ENCODE data around the gene RAB44. TPM values are rescaled to one million over a fixed set of nuclear protein-coding genes. Genes with fewer than 3 reads are reported as not detected.

The RAB44 gene
- polyA plus RNA-seq, 2 of the 4 experiments (the other 2 are of a cell fraction), result 0.04 to 0.09 TPM

GRCh38 chr6:36762123-36762522 lies 64.5 kb downstream of the RAB44 start (continued):
- TF ChIP-seq SREBF2 (IDR thresholded peaks at IDR 0.05), result no peak

- Histone ChIP-seq H3K9me3 (no peaks in the 10 kb centered on the region), H3K27ac (no peak overlapping the region), H3K4me1 (no peaks in the 10 kb centered on the region), H3K4me2 (no peak overlapping the region), H3K4me3 (no peak overlapping the region)
- no peak for FAIRE-seq
- DNase-seq (ENCODE audit: low read depth in 1 of 2, low spot score in 1 of 2), result no peak
- no peak for ATAC-seq
- ChIA-PET CTCF (interaction anchor here (0.8 to 14.0 kb wide), 24 partner anchors 8 to 463 kb away, joined by 3 to 137 read pairs (median 8); partner anchors contain the start of genes C6orf89, PI16 and PPIL1), POLR2A (no interaction called here)
- TF ChIP-seq E2F6 (IDR thresholded peaks at IDR 0.05; ENCODE audit: borderline replicate concordance, low read depth) (no peak), BHLHE40 (IDR thresholded peaks at IDR 0.05; ENCODE audit: low read depth, low read length) (no peak), EP300 (IDR thresholded peaks at IDR 0.05) (no peak), MAX (IDR thresholded peaks at IDR 0.05) (no peak), CBX2 (IDR thresholded peaks at IDR 0.05; ENCODE audit: borderline replicate concordance, low read depth) (no peak), FOXS1 (CRISPR knock-in tag; IDR thresholded peaks at IDR 0.05) (no peak), CEBPB (IDR thresholded peaks at IDR 0.05) (no peak), SREBF2 (IDR thresholded peaks at IDR 0.05) (no peak), REST (IDR thresholded peaks at IDR 0.05) (no peak), RAD21 (conservative IDR thresholded peaks at IDR 0.05 in 1 of 2, IDR thresholded peaks at IDR 0.05 in 1 of 2) (no peak), FOSL2 (IDR thresholded peaks at IDR 0.05) (no peak), FOSL2 (CRISPR knock-in tag; IDR thresholded peaks at IDR 0.05) (no peak), MYC (IDR thresholded peaks at IDR 0.05; ENCODE audit: borderline replicate concordance, low read length) (no peak), JUNB (IDR thresholded peaks at IDR 0.05) (no peak), HOXA7 (CRISPR knock-in tag; IDR thresholded peaks at IDR 0.05) (no peak), HEYL (CRISPR knock-in tag; IDR thresholded peaks at IDR 0.05) (no peak)
- TF ChIP-seq, protein P1, sequence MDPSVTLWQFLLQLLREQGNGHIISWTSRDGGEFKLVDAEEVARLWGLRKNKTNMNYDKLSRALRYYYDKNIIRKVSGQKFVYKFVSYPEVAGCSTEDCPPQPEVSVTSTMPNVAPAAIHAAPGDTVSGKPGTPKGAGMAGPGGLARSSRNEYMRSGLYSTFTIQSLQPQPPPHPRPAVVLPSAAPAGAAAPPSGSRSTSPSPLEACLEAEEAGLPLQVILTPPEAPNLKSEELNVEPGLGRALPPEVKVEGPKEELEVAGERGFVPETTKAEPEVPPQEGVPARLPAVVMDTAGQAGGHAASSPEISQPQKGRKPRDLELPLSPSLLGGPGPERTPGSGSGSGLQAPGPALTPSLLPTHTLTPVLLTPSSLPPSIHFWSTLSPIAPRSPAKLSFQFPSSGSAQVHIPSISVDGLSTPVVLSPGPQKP (IDR thresholded peaks at IDR 0.05; ENCODE audit: low read depth, low read length), result no peak
- TF ChIP-seq, protein P2, sequence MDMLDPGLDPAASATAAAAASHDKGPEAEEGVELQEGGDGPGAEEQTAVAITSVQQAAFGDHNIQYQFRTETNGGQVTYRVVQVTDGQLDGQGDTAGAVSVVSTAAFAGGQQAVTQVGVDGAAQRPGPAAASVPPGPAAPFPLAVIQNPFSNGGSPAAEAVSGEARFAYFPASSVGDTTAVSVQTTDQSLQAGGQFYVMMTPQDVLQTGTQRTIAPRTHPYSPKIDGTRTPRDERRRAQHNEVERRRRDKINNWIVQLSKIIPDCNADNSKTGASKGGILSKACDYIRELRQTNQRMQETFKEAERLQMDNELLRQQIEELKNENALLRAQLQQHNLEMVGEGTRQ (IDR thresholded peaks at IDR 0.05), result no peak
- TF ChIP-seq, protein P3, sequence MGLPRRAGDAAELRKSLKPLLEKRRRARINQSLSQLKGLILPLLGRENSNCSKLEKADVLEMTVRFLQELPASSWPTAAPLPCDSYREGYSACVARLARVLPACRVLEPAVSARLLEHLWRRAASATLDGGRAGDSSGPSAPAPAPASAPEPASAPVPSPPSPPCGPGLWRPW (IDR thresholded peaks at IDR 0.05), result no peak
- TF ChIP-seq, protein P4, sequence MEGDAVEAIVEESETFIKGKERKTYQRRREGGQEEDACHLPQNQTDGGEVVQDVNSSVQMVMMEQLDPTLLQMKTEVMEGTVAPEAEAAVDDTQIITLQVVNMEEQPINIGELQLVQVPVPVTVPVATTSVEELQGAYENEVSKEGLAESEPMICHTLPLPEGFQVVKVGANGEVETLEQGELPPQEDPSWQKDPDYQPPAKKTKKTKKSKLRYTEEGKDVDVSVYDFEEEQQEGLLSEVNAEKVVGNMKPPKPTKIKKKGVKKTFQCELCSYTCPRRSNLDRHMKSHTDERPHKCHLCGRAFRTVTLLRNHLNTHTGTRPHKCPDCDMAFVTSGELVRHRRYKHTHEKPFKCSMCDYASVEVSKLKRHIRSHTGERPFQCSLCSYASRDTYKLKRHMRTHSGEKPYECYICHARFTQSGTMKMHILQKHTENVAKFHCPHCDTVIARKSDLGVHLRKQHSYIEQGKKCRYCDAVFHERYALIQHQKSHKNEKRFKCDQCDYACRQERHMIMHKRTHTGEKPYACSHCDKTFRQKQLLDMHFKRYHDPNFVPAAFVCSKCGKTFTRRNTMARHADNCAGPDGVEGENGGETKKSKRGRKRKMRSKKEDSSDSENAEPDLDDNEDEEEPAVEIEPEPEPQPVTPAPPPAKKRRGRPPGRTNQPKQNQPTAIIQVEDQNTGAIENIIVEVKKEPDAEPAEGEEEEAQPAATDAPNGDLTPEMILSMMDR (IDR thresholded peaks at IDR 0.05), result no peak
- 83% methylated on average over 7 of the region's 10 CpGs for WGBS (ENCODE audit: missing lambda C conversion rate)
Measured at GRCh38 chr6:36765190-36765589, 67.6 kb downstream of the RAB44 start.
